NCI-H774 (cell line): ENCODE results near the gene BFAR.
A peak's percentile ranks its signal among the peaks of the same experiment; 100 is the strongest.
"Not testable (repeated sequence)": the region's sequence is repeated elsewhere in the genome, so short reads cannot be mapped to it uniquely, and the experiment has no call there.

Experiments
- DNase-seq: peaks from one replicate; lab custom pipeline; 2025; lab: John Stamatoyannopoulos, UW

BFAR gene

DNA sequence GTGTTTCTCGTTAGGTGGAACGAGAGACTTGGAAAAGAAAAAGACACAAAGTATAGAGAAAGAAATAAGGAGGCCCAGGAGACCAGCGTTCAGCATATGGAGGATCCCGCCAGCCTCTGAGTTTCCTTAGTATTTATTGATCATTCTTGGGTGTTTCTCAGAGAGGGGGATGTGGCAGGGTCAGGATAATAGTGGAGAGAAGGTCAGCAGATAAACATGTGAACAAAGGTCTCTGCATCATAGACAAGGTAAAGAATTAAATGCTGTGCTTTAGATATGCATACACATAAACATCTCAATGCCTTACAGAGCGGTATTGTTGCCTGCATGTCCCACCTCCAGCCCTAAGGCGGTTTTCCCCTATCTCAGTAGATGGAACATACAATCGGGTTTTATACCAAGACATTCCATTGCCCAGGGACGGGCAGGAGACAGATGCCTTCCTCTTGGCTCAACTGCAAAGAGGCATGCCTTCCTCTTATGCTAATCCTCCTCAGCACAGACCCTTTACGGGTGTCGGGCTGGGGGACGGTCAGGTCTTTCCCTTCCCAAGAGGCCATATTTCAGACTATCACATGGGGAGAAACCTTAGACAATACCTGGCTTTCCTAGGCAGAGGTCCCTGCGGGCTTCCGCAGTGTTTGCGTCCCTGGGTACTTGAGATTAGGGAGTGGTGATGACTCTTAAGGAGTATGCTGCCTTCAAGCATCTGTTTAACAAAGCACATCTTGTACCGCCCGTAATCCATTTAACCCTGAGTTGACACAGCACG is 3.6 kb downstream of the BFAR start:
- DNase-seq, result not testable (repeated sequence)

DNA sequence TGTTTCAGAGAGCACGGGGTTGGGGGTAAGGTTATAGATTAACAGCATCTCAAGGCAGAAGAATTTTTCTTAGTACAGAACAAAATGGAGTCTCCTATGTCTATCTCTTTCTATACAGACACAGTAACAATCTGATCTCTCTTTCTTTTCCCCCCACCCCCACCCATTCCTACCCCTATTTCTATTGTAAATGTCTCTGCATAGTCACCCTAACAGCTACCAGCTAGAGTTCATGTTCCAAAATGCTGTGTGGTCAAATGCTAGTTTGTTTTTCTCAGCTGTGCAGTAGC is 4.1 kb downstream of the BFAR start:
- not testable (repeated sequence) for DNase-seq

DNA sequence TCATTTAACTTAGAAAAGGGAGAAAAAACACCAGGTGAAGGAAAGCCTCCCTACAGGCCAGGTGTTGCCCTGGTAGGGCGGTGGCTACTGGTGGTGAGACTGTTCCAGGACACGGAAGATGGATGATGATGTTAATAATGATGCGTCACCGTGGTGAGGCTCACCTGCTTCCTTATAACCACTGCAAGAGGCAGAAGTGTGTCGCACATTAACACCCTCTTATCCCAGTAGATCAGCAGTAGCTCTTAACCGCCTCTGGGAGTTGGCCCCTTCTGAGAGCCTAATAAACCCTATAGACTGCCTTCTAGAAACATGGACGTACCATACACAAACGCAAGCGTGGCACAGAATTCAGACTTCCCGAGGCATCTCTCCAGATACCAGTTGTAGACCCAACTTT is 7.8 kb downstream of the BFAR start:
- DNase-seq, result peak; percentile 33

DNA sequence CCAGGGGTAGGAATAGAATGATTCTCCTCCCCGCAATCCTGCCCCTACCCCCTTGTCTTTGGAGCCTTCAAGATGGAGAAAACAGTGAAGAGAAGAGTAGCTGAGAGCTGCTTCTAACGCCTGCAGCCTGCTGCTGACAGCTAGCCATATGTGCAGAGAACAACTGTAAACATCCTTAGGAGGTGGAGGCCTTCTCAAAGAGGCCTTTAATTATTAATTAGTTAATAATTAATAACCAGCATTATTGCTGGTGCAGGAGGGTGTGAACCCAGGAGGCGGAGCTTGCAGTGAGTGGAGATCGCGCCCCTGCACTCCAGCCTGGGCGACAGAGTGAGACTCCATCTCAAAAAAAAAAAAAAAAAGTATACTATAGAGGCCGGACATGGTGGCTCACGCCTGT is 8.5 kb downstream of the BFAR start:
- DNase-seq, result no peak

DNA sequence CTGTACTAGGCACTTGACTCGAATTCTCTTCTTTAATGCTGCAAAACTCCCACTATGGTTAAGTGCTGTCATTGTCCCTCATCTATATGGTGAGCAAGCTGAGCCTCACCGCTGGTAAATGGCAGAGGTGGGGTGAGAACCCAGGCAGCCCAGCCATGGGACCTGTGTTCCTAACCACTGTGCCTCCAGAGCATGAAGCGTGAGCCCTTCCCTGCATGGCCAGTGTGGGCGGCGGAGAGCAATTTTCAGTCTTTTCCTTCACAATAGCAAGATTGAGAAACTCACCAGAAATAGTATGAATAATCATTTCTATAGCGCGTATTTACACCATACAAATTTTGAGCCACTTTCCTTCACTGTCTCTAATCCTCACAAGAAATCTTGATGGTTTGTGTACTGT is 9.2 kb downstream of the BFAR start:
- no peak for DNase-seq

DNA sequence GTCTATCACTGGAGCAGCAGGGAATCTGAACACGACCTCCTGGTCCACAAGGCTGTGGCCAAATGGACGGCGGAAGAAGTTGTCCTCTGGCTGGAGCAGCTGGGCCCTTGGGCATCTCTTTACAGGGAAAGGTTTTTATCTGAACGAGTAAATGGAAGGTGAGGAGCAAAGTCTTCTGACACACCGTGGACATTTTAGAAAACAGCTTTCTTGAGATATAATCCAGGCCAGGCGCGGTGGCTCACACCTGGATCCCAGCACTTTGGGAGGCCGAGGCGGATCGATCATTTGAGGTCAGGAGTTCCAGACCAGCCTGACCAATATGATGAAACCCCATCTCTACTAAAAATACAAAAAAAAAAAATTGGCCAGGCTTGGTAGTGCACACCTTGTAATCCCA is 17.1 kb downstream of the BFAR start:
- no peak for DNase-seq

DNA sequence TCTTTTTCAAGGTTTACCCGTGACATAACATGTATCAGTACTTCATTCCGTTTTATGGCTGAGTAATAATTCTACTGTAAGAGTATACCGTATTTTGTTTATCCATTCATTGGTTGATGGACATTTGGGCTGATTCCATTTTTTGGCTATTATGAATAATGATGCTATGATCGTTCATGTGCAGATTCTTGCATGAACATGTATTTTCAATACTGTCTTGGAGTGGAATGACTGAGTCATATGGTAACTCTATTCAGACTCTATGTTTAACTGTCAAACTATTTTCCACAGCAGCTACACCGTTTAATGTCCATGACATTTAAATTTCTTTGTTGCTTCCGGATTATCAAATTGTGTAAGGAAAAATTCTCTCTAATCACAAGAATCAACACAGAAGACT is 17.9 kb downstream of the BFAR start:
- no peak for DNase-seq

DNA sequence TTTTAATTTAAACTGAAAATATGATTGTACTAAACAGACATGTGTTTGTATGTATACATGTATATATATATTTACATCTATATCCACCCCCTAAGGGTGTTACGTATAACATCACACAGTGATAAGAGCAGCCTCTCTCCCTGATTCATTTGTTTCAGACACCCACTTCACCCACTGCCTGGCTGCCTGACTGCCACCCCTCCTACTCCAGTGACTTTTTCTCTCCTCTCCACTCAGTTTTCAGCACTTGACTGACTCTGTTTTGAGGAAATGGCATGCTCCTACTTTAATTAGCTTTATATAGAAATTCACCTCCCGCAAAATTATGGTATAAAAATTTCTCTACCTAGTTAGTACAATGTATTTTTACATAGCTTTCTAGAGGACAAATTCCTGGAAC is 20.0 kb downstream of the BFAR start:
- DNase-seq, result no peak

DNA sequence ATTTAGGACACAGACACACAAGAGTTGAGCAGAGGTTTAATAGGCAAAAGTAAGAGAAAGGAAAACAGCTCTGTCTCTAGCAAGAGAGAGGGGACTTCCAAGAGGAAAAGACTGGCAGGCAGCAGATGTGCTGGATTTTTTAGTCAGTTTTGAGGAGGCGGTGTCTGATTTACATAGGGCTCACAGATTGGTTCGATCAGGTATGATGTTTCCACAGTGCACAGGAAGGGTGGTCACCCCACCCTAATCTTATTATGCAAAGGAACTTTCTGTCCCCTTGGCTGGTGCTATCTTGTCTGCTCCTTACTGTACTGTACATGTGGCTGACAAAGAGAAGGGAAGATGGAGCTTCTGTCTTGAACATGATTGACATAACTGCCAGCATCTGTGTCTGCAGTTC is 25.3 kb downstream of the BFAR start:
- DNase-seq, result no peak

DNA sequence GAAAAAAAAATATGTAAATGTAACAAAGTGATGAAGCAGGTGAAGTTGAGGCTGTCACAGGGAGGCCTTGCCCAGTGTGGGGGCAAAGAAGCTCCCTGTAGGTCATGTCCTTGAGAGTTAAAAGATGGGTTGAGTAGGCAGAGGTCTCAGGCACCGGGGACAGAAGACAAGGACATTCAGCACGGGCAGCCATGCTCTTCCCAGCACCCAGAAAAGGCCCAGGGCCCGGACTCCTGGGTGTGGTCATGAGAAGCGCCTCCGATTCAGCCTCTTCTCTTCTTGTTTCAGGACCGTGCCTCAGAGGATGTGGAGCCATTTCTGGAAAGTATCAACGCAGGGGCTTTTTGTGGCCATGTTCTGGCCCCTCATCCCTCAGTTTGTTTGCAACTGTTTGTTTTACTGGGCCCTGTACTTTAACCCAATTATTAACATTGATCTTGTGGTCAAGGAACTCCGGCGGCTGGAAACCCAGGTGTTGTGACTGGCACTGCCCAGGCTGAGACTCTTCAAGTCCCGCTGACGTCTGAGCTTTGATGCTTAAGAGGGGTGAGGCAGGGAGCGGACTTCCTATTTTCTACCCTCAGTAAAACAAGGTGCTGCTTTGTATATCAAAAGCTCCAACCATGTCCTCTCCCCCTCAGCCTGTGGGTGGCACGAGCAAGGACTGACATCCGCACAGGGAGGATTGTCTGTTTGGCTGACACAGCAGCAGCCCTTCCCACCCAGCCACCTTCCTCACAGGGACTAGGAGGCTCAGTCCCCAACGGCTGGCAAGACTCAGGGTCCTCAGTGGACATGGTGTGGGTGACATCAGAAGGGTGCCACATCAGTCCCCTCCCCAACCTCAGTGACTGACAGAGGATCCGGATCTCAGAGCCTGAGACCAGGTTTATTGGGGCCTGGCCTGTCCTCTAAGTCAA is 34.9 kb downstream of the BFAR start:
- DNase-seq, result no peak

DNA sequence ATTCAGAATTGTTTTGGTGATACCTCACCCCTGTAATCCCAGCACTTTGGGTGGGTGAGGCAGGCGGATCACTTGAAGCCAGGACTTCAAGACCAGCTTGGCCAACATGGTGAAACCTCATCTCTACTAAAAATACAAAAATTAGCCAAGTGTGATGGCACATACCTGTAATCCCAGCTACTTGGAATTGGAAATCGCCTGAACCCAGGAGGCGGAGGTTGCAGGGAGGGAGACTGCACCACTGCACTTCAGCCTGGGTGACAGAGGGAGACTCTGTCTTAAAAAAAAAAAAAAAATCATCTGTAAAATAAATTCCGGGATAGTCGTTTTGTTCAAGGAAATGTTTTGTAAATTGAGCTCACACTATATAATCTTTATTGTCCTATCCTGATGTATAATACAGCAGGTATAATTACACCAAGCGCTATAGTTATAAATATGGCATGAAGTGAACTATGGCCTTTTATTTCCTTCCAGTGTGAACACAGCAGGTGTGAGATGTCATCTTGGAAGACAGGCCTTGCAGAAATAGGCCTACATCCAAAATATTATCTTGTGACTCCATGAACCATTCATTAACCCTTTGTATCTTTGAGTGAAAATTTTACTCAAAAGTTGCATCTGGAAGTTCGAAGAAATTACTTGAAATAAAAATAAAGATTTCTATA is 35.9 kb downstream of the BFAR start:
- DNase-seq, result no peak

DNA sequence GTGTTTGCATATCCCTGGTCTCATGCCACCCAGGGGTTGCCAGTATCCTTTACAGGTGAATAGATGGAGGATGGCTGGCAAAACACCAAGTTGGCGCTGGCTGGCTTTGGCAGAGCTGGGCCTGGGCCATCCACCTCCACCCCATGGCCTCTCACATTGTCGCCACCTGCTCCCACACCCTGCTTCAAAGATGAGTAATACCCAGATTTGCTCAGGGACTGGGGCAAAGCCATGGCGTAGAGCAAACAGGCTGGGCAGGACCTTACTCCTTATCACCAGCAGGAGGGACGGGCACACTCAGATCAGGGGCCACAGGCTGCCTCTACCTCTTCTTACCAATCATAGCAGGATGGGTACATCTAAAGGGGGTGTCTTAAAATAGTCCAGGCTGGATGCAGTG is 37.0 kb downstream of the BFAR start:
- no peak for DNase-seq

DNA sequence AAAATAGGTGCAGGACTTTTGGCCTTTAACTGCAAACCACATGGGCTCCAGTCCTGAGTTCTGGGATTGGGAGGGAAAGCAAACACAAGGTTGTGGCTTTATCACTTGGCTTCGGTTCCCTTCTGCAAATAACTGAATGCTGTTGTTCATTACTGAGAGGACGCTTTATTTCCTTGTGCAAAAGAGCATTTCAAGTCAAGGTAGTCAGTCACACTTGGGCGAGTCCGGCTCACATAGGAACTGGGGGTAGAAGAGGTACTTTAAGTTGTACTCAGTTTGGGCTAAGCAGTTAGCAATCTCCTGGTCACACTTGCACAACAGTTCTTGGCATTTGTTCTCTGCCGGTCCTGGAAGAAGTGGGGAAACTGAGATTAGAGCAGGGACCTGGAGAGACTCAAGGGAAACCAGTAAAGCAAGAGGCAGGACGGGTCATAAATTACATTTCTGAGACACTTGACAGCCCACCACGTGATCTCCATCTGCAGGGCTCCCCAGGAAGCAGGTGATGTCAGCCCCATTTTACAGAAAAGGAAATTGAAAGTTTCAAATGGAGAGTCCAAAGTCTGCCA is 39.7 kb downstream of the BFAR start:
- no peak for DNase-seq

DNA sequence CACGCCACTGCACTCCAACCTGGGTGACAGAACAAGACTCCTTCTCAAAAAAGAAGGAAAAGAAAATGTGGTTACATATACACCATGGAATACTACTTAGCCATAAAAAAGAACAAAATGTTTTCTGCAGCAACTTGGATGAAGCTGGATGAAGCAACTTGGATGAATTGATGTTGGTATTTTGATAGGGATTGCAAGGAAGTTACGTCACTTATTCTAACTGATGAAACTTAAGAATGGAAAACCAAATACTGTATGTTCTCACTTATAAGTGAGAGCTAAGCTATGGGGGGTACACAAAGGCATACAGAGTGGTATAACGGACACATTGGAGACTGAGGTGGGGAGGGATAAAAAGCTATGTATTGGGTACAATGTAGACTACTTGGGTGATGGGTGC is 43.9 kb downstream of the BFAR start:
- DNase-seq, result no peak

DNA sequence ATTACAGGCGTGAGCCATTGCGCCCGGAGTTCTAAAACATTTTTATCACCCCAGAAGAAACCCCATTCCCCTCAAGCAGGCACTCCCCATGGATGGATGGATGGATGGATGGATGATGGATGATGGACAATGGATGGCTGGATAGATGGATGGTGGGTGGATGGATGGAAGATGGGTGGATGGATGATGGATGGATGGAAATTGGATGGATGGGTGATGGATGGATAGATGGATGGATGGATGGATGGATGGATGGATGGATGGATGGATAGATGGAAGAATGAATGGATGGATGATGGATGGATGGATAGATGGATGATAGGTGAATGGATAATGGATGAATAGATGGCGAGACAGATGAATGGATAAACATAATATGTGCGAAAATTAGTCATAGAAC is 44.9 kb downstream of the BFAR start:
- no peak for DNase-seq

DNA sequence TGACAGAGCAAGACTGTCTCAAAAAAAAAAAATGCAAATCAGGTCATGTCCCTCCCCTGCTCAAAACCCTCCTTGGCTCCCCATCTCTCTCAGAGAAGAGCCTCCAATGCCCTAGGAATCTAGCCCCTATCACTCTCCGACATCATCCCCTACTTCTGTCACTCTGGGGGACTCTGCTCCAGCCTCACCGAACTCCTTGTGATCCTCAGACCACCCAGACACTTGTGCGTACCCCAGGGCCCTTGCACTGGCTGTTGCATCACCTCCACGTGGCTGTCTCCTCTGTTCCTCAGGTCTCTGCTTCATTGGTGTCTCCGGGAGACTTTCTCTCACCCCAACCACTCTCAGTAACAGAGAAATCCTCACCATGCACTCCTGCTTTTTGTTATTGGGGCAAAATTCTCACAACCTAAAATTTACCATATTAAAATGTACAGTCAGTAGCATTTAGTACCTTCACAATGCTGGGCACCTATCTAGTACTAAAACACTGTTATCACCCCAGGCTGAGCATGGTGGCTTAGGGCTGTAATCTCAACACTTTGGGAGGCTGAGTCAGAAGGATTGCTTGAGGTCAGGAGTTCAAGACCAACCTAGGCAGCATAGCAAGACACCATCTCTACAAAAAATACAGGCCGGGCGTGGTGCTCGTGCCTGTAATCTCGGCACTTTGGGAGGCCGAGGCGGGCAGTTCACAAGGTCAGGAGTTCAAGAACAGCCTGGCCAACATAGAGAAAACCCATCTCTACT is 46.2 kb downstream of the BFAR start:
- DNase-seq, result no peak

DNA sequence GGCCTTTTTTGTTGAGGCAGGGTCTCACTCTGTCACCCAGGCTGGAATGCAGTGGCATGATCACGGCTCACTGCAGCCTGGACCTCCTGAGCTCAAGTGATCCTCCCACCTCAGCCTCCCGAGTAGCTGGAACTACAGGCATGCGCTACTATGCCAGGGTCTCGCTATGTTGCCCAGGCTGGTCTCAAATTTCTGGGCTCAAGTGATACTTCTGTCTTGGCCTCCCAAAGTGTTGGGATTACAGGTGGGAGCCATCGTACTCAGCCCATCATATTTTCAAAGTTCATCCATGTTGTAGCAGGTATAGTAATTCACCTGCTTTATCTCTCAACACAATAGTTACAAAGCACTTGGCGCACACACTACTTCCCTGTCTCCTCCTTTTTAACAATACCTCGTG is 47.6 kb downstream of the BFAR start:
- DNase-seq, result not testable (repeated sequence)

DNA sequence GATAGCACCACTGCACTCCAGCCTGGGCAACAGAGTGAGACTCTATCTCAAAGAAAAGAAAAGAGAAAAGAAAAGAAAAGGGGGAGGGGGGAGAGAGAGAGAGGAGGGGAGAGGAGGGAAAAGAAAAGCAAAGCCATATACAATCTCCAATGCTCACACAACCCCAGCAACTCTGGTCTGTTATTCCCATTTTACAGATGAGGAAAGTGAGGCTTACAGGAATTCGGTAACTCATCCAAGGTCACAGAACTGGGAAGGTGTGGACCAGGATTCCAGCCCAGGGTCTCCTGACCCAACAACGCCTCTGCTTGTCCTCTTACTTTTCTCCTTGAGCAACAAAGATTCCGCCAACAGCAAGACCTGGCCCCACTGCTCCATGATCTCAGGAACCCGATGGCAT is 48.4 kb downstream of the BFAR start:
- DNase-seq, result no peak

DNA sequence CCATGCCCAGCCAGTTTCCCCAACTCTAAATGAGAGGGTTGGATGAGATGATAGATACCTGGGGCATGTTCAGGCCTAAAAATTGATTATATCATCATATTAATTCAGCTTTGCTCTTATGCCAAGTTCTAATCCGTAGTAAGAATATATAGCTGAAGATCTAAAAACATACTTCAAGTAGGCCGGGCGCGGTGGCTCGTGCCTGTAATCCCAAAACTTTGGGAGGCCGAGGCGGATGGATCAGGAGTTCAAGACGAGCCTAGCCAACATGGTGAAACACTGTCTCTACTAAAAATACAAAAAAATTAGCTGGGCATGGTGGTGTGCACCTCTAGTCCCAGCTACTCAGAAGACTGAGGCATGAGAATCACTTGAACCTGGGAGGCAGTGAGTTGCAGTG is 49.4 kb downstream of the BFAR start:
- no peak for DNase-seq

DNA sequence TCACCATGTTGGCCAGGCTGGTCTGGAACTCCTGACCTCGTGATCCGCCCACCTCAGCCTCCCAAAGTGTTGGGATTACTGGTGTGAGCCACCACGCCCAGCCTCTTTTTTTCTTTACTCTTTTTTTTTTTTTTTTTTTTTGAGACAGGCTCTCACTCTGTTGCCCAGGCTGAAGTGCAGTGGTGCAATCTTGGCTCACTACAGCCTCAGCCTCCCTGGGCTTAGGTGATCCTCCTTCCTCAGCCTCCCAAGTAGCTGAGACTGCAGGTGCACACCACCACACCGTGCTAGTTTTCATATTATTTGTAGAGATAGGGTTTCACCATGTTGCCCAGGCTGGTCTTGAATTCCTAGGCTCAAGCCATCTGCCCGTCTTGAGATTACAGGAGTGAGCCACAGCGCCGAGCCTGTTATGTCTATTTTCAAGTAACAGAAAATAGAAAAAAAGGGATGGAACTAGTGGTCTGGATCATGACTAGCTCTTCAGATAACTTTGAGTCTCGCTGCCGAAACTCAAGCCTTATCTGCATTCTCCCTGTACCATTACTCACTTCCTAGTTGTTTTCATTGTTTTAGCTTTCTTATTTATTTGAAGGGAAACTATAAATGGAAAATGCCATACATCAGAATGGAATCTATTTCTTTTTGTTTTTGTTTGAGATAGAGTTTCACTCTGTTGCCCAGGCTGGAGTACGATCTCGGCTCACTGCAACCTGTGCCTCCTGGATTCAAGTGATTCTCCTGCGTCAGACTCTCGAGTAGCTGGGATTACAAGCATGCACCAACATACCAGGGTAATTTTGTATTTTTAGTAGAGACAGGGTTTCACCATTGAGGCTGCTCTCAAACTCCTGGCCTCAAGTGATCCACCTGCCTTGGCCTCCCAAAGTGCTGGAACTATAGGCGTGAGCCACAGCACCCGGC is 53.4 kb downstream of the BFAR start:
- not testable (repeated sequence) for DNase-seq

DNA sequence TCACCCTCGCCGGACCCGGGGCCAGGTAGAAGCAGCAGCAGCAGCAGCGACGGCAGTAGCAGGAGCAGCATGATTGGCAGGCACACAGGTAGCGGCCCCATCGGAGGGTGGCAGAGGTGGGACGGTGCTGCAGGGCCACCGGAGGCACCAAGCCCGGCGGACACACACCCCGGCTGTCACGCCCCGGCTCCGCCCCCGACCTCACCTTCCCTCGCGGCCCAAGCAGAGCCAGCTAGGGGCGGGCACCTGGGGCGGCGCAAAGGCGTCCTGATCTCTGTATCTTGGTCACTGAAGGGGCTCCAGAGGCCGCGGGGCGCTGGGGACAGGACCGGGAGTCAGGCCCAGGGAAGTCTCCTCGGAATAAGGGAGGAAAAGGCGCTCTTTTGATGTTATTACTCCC is 61.4 kb downstream of the BFAR start, which contains the start of gene PLA2G10:
Gene PLA2G10, minus strand, starts transcription at position 180 of the 400 bp plus-strand sequence. Its CDS starts 79 bp downstream, at position 101.
- not testable (repeated sequence) for DNase-seq
